ENCODE measurements around the gene SEMA3F. TPM values are rescaled to one million over a fixed set of nuclear protein-coding genes. Genes with fewer than 3 reads are reported as not detected.

Gene SEMA3F
- total RNA-seq, 6 experiments from 2014 or later, result 20.5 to 35.6 (median 22.8) TPM

DNA sequence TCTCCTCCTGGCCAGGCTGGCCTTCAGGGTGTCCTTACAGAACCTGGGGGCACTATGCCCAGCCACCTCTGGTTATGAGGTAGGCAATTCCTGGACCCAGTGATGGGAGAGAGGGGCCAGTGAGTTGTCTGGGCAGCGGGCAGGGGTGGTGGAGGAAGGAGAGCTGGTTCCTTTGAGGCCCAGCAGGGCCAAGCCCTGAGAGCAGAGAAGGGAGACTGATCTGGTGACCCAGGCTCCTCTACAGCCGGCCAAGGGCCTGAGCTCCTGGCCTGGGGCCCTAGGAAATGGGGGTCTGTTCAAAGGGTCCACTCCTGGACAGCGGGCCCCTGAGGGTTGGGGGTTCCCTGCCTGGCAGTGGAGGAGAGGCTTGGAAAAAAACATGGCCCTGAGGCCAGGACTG lies 57.8 kb downstream of the SEMA3F start:
- Mint-ChIP-seq H3K4me1 (ENCODE audit: low read depth) (no peaks in the 10 kb centered on the region), H3K36me3 (ENCODE audit: low read depth) (no peaks in the 10 kb centered on the region)

DNA sequence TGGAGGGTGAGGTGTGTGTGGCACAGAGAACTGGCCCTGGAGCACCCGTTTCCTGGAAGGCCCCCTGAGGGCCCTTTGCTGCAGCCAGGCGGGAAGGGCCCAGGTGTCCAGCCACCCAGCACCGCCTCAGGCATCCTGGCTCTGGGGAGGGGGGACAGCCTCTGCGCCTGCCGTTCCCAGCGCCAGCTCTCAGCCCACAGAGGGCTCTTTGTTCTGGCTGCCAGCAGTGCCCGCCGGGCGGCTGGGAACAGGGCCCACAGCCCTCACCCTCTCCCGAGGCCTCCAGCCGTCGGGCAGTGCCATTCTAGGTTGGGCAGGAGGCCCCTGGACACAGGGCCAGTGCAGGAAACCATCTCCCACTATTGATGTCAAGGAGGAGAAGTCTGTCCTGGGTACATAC lies 58.2 kb downstream of the SEMA3F start:
- no peak for DNase-seq
- no peaks in the 10 kb centered on the region for H3K4me1 Mint-ChIP-seq (ENCODE audit: low read depth)
- no peak overlapping the region for H3K27ac Mint-ChIP-seq
- no peak overlapping the region for H3K4me3 Mint-ChIP-seq
- H3K9me3 Mint-ChIP-seq, result no peaks in the 10 kb centered on the region
- peaks cover 22% of the 10 kb centered on the region for H3K27me3 Mint-ChIP-seq (ENCODE audit: insufficient read depth)
- TF ChIP-seq, protein P1, sequence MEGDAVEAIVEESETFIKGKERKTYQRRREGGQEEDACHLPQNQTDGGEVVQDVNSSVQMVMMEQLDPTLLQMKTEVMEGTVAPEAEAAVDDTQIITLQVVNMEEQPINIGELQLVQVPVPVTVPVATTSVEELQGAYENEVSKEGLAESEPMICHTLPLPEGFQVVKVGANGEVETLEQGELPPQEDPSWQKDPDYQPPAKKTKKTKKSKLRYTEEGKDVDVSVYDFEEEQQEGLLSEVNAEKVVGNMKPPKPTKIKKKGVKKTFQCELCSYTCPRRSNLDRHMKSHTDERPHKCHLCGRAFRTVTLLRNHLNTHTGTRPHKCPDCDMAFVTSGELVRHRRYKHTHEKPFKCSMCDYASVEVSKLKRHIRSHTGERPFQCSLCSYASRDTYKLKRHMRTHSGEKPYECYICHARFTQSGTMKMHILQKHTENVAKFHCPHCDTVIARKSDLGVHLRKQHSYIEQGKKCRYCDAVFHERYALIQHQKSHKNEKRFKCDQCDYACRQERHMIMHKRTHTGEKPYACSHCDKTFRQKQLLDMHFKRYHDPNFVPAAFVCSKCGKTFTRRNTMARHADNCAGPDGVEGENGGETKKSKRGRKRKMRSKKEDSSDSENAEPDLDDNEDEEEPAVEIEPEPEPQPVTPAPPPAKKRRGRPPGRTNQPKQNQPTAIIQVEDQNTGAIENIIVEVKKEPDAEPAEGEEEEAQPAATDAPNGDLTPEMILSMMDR (IDR thresholded peaks at IDR 0.05), result no peak
- H3K36me3 Mint-ChIP-seq (ENCODE audit: low read depth), result no peaks in the 10 kb centered on the region

More for the DNA sequence above, 57.8 kb downstream of the SEMA3F start:
- no peak overlapping the region for H3K27ac Mint-ChIP-seq
- TF ChIP-seq, protein P1 (IDR thresholded peaks at IDR 0.05), result no peak
- peaks cover 19% of the 10 kb centered on the region for H3K27me3 Mint-ChIP-seq (ENCODE audit: insufficient read depth)
- no peaks in the 10 kb centered on the region for H3K9me3 Mint-ChIP-seq
- DNase-seq, result no peak
- no peak overlapping the region for H3K4me3 Mint-ChIP-seq

DNA sequence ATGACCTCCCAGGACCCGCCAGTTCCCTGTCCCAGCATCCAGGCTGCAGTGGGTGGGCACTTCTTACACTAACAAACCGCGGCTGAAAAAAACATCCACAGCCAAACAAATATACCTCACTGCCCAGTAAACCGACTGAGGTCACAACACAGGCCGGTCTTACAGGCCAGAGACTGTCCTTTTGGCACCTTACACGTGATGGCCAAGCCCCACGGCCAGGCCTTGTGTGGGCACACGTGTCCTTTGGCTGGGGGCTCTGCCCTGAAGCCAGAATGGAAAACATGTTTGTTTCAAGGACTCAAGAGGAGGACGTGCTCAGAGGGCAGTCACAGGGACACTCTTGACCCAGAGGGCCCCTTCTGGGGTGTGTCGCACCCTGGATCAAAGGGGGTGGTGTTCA lies 59.7 kb downstream of the SEMA3F start:
- TF ChIP-seq, protein P1 (IDR thresholded peaks at IDR 0.05), result no peak
- H3K27me3 Mint-ChIP-seq (ENCODE audit: insufficient read depth), result peaks cover 19% of the 10 kb centered on the region
- no peaks in the 10 kb centered on the region for H3K36me3 Mint-ChIP-seq (ENCODE audit: low read depth)
- H3K9me3 Mint-ChIP-seq, result no peaks in the 10 kb centered on the region
- no peak for DNase-seq
- no peaks in the 10 kb centered on the region for H3K4me1 Mint-ChIP-seq (ENCODE audit: low read depth)
- no peak overlapping the region for H3K4me3 Mint-ChIP-seq
- no peak overlapping the region for H3K27ac Mint-ChIP-seq

DNA sequence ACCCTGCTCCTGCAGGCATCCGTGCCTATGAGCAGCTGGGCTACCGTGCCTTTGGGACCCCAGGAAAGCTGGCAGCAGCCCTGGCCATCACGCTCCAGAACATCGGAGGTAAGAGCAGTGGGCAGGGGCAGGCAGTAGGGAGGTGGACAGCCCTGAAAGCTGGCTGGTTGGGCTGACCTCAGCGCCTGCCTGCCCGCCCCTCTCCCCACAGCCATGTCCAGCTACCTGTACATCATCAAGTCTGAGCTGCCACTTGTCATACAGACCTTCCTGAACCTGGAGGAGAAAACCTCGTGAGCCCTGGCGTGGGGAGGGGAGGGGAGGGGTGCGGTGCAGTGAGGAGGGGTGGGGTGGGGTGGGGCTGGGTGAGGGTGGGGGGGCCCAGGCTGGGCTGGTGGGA lies 60.4 kb downstream of the SEMA3F start:
- H3K4me3 Mint-ChIP-seq, result no peak overlapping the region
- no peak for DNase-seq
- TF ChIP-seq, protein P1 (IDR thresholded peaks at IDR 0.05), result no peak
- no peak overlapping the region for H3K27ac Mint-ChIP-seq
- no peaks in the 10 kb centered on the region for H3K36me3 Mint-ChIP-seq (ENCODE audit: low read depth)
- H3K9me3 Mint-ChIP-seq, result no peaks in the 10 kb centered on the region
- no peaks in the 10 kb centered on the region for H3K4me1 Mint-ChIP-seq (ENCODE audit: low read depth)
- H3K27me3 Mint-ChIP-seq (ENCODE audit: insufficient read depth), result peaks cover 19% of the 10 kb centered on the region

DNA sequence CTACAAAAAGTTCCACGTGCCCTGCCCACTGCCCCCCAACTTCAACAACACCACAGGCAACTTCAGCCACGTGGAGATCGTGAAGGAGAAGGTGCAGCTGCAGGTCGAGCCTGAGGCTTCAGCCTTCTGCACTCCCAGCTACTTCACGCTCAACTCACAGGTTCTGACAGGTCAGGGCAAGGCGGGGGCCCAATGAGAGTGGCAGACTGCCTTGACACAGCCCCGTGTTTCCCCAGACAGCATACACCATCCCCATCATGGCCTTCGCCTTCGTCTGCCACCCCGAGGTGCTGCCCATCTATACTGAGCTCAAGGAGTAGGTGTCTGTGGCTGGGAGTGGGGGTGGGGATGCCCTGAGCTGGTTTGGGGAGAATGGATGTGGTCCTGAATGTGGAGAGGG lies 62.6 kb downstream of the SEMA3F start:
- H3K27me3 Mint-ChIP-seq (ENCODE audit: insufficient read depth), result peaks cover 19% of the 10 kb centered on the region
- TF ChIP-seq, protein P1 (IDR thresholded peaks at IDR 0.05), result no peak
- H3K9me3 Mint-ChIP-seq, result no peaks in the 10 kb centered on the region
- no peak overlapping the region for H3K27ac Mint-ChIP-seq
- H3K4me1 Mint-ChIP-seq (ENCODE audit: low read depth), result no peaks in the 10 kb centered on the region
- no peaks in the 10 kb centered on the region for H3K36me3 Mint-ChIP-seq (ENCODE audit: low read depth)
- no peak overlapping the region for H3K4me3 Mint-ChIP-seq
- no peak for DNase-seq

DNA sequence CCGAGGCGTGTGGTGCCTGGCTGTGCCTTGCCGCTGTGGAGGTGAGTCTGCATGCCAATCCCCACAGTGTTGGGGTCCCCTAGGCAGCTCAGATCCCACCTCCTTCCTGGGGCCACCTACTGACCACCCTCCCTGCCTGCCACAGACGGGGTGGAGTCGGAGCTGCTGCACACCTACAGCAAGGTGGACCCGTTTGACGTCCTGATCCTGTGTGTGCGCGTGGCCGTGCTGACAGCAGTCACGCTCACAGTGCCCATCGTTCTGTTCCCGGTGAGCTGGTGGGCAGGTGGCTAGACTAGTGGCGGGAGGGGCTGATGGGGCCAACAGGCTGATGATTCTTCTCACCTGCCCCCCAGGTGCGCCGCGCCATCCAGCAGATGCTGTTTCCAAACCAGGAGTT lies 63.3 kb downstream of the SEMA3F start:
- peaks cover 19% of the 10 kb centered on the region for H3K27me3 Mint-ChIP-seq (ENCODE audit: insufficient read depth)
- H3K4me3 Mint-ChIP-seq, result no peak overlapping the region
- no peak for DNase-seq
- H3K4me1 Mint-ChIP-seq (ENCODE audit: low read depth), result no peaks in the 10 kb centered on the region
- no peak overlapping the region for H3K27ac Mint-ChIP-seq
- no peaks in the 10 kb centered on the region for H3K9me3 Mint-ChIP-seq
- TF ChIP-seq, protein P1 (IDR thresholded peaks at IDR 0.05), result no peak
- H3K36me3 Mint-ChIP-seq (ENCODE audit: low read depth), result no peaks in the 10 kb centered on the region

All from HFFc6 (cell line).